Esophagus muscularis mucosa (tissue), 4 donors: ENCODE measurements around the gene POLR3A. TPM values are rescaled to one million over a fixed set of nuclear protein-coding genes. Genes with fewer than 3 reads are reported as not detected.
"Not testable (repeated sequence)": the region's sequence is repeated elsewhere in the genome, so short reads cannot be mapped to it uniquely, and the experiment has no call there.

Experiments
- DNase-seq: peaks from one replicate; pipeline ENCODE4 v3.0.0-alpha.2; 2017; ENCODE audit errors: extremely low spot score
- H3K27ac ChIP-seq, 4 donors: fragments of 200-600 bp; sonication (generic); replicated peaks in 1 of 4; 1 replicate in 3 of 4; 2 replicates in 1 of 4; pipeline ENCODE4 v1.5.1; 2016 to 2019; ENCODE audit warnings: mild to moderate bottlenecking in 1 of 4
- H3K27me3 ChIP-seq, 4 donors: fragments of 200-600 bp; sonication (generic); one replicate each; pipeline versions ENCODE4 v1.5.1 to v1.6.0; 2016 to 2019
- H3K36me3 ChIP-seq, 4 donors: fragments of 200-600 bp; sonication (generic); one replicate each; pipeline ENCODE4 v1.5.1; 2016 to 2019
- H3K4me1 ChIP-seq, 4 donors: fragments of 200-600 bp; sonication (generic); one replicate each; pipeline ENCODE4 v1.5.1; 2016 to 2019
- H3K4me3 ChIP-seq, 4 donors: fragments of 200-600 bp; sonication (generic); 1 replicate in 2 of 4; 2 replicates in 2 of 4; pipeline ENCODE4 v1.5.1; 2016 to 2019; ENCODE audit warnings: mild to moderate bottlenecking in 4 of 4, moderate library complexity in 1 of 4
- H3K9me3 ChIP-seq, 4 donors: fragments of 200-600 bp; sonication (generic); 1 replicate in 3 of 4; 2 replicates in 1 of 4; pipeline ENCODE4 v1.5.1; 2016 to 2019
- CTCF ChIP-seq, 3 experiments: fragments of 200-600 bp in 2 of 3; fragments of 450-650 bp in 1 of 3; sonication (generic) in 2 of 3; IDR thresholded peaks; one replicate each; pipeline ENCODE4 v1.5.1; 2017 to 2019; ENCODE audit warnings: antibody characterized with exemption in 3 of 3, mild to moderate bottlenecking in 2 of 3, moderate library complexity in 1 of 3
- EP300 ChIP-seq: sonication (generic); formaldehyde crosslinking; IDR thresholded peaks from one replicate; pipeline ENCODE4 v1.6.1; 2017; ENCODE audit warnings: antibody characterized with exemption
- POLR2A ChIP-seq: fragments of 450-650 bp; IDR thresholded peaks from one replicate; pipeline ENCODE4 v1.6.1; 2017; ENCODE audit warnings: antibody characterized with exemption, moderate library complexity, mild to moderate bottlenecking, low read depth
- POLR2AphosphoS5 ChIP-seq, 2 donors: sonication (generic); formaldehyde crosslinking; IDR thresholded peaks; one replicate each; pipeline ENCODE4 v1.6.1; 2017; ENCODE audit warnings: antibody characterized with exemption in 2 of 2
- WGBS: methylation state at CpG from one replicate; pipeline ENCODE4 v1.1.5; 2018; 5-methylcytosine and 5-hydroxymethylcytosine counted together
- intact Hi-C: fragments of 100-400 bp; cut with DNase I; formaldehyde crosslinking; loops from one replicate; pipeline ENCODE4 v1.15.1; 2023
- total RNA-seq, 4 donors: library from RNA; depleted of rRNA; stranded (reverse); fragments of >200 nt; gene quantifications; one replicate each; pipeline versions ENCODE4 v1.1.0 to v1.2.1, GENCODE V29; 2016

The POLR3A gene
- total RNA-seq, 4 donors from 2014 or later = 9.3 to 12.8 (median 9.9) TPM

- DNase-seq = no peak
- WGBS = 78% methylated on average over 4 of the region's 4 CpGs
Observed at GRCh38 chr10:78071140-78071856, 42.0 kb upstream of the POLR3A start.

DNA sequence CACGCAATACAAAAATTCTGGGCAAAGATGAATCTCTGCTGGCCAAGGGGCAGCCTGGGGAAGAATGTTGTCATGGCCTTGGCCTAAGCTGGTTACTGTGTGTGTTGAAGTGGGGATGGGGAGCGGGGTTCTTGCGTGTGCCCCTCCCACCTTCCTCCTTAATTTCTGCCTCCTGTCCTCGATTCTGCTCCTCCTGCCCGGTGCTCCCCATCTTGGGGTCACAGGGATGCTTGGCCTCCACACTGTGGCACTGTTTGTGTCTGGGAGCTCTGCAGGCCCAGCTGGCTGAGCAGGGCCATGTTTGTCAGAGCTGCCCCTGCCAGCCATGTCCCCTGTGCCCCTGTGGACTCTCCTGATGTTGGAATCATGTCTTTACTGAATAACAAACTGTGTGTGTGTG lies 41.4 kb upstream of the POLR3A start:
- intact Hi-C loops = no loop called here
- TF ChIP-seq CTCF (IDR thresholded peaks at IDR 0.05) (no peak), POLR2A (no peak), POLR2AphosphoS5 (IDR thresholded peaks at IDR 0.05) (no peak), EP300 (no peak)
- H3K4me1 ChIP-seq = no peaks in the 10 kb centered on the region
- WGBS = 93% methylated on average over 5 of the region's 5 CpGs
- no peaks in the 10 kb centered on the region for H3K36me3 ChIP-seq
- H3K27me3 ChIP-seq = no peaks in the 10 kb centered on the region
- DNase-seq = no peak
- H3K27ac ChIP-seq = no peak overlapping the region
- H3K9me3 ChIP-seq = no peaks in the 10 kb centered on the region
- no peak overlapping the region for H3K4me3 ChIP-seq

More at GRCh38 chr10:78071140-78071856, 42.0 kb upstream of the POLR3A start:
- Histone ChIP-seq H3K36me3 (no peaks in the 10 kb centered on the region), H3K27ac (no peak overlapping the region), H3K27me3 (no peaks in the 10 kb centered on the region), H3K4me1 (no peaks in the 10 kb centered on the region), H3K4me3 (no peak overlapping the region), H3K9me3 (no peaks in the 10 kb centered on the region)
- TF ChIP-seq EP300 (no peak), CTCF (IDR thresholded peaks at IDR 0.05) (no peak), POLR2A (no peak), POLR2AphosphoS5 (IDR thresholded peaks at IDR 0.05) (no peak)
- intact Hi-C loops = no loop called here

GRCh38 chr10:78070064-78070463 lies 40.7 kb upstream of the POLR3A start:
- H3K4me3 ChIP-seq, H3K27me3 ChIP-seq, H3K9me3 ChIP-seq, DNase-seq, H3K27ac ChIP-seq, intact Hi-C loops, H3K4me1 ChIP-seq, H3K36me3 ChIP-seq: not testable (repeated sequence)
- WGBS = 92% methylated on average over 12 of the region's 12 CpGs

- no peaks in the 10 kb centered on the region for H3K36me3 ChIP-seq
Observed at GRCh38 chr10:78069151-78069550, 39.8 kb upstream of the POLR3A start.

More at GRCh38 chr10:78069151-78069550, 39.8 kb upstream of the POLR3A start:
- TF ChIP-seq POLR2A (no peak), POLR2AphosphoS5 (IDR thresholded peaks at IDR 0.05) (no peak), CTCF (IDR thresholded peaks at IDR 0.05) (no peak), EP300 (no peak)
- Histone ChIP-seq H3K27me3 (no peaks in the 10 kb centered on the region), H3K9me3 (no peaks in the 10 kb centered on the region), H3K4me3 (no peak overlapping the region), H3K4me1 (no peaks in the 10 kb centered on the region), H3K27ac (no peak overlapping the region)
- 98% methylated on average over 6 of the region's 6 CpGs for WGBS
- DNase-seq = no peak
- intact Hi-C loops = no loop called here
